ENCODE measurements around the gene NDUFS6. TPM values are rescaled to one million over a fixed set of nuclear protein-coding genes. Genes with fewer than 3 reads are reported as not detected.

NDUFS6 gene
- total and polyA plus RNA-seq, 2 of the 4 experiments (the other 2 are of a cell fraction): 10.4 to 69.0 TPM

GRCh38 chr5:1765880-1766235 lies 35.3 kb upstream of the NDUFS6 start:
- Histone ChIP-seq H2BK20ac (ENCODE audit: low read depth, low read length) (no peak overlapping the region), H4K5ac (ENCODE audit: low read depth, low read length) (no peak overlapping the region), H2AFZ (replicated peaks; ENCODE audit: low read length, poor library complexity) (no peak overlapping the region), H3K27ac (ENCODE audit: insufficient read depth, low read length) (no peak overlapping the region), H2BK15ac (ENCODE audit: low read depth, low read length) (no peak overlapping the region), H3K79me1 (ENCODE audit: low read depth in 1 of 2, low read length in 2 of 2) (no peaks in the 10 kb centered on the region), H3K4me3 (ENCODE audit: insufficient read depth, low read depth, low read length) (no peak overlapping the region), H3K4ac (ENCODE audit: low read depth, low read length) (no peak overlapping the region), H3K27me3 (ENCODE audit: control insufficient read depth, insufficient read depth, low read length) (peaks cover 5% of the 10 kb centered on the region), H3K14ac (replicated peaks; ENCODE audit: low read depth, low read length) (no peak overlapping the region), H3K9me1 (ENCODE audit: insufficient read depth, low read length) (no peaks in the 10 kb centered on the region), H2AK5ac (ENCODE audit: low read depth, low read length) (no peak overlapping the region), H2BK5ac (ENCODE audit: low read depth, low read length, poor library complexity, severe bottlenecking) (no peak overlapping the region), H4K91ac (ENCODE audit: insufficient read depth, low read depth, low read length) (no peak overlapping the region), H3K18ac (ENCODE audit: low read depth, low read length) (no peak overlapping the region), H2AK9ac (replicated peaks; ENCODE audit: low read depth, low read length, poor library complexity) (no peak overlapping the region), H4K8ac (ENCODE audit: low read depth in 2 of 2, low read length in 2 of 2) (no peak overlapping the region), H3K56ac (ENCODE audit: extremely low read depth, insufficient read depth, low read length) (no peak overlapping the region), H4K20me1 (ENCODE audit: insufficient read depth, low read length) (no peaks in the 10 kb centered on the region), H3K9ac (ENCODE audit: low read depth, low read length) (no peak overlapping the region), H3K36me3 (ENCODE audit: control insufficient read depth, insufficient read depth, low read length) (no peaks in the 10 kb centered on the region), H3K4me2 (ENCODE audit: low read depth, low read length) (no peak overlapping the region), H3K9me3 (ENCODE audit: control insufficient read depth, insufficient read depth, low read length) (no peaks in the 10 kb centered on the region), H3K4me1 (ENCODE audit: control insufficient read depth, insufficient read depth, low read length) (peaks cover 7% of the 10 kb centered on the region; the same call in 1 of the 2 replicates), H2BK120ac (ENCODE audit: low read depth, low read length) (no peak overlapping the region), H3K23ac (ENCODE audit: low read depth, low read length) (no peak overlapping the region)
- DNase-seq (no peak), ATAC-seq (ENCODE audit: low read depth) (no peak)
- intact Hi-C loops (cut with micrococcal nuclease): loop anchor here (2.0 kb wide), 1 partner anchor 35 kb away; the partner anchor contains the start of gene NDUFS6
- BruUV-seq (replicated peaks): no TSS peak
- in situ Hi-C loops (cut with MboI; ENCODE audit: low sequenced_read_pairs): no loop called here
- WGBS, 2 experiments (ENCODE audit: extremely low coverage in 2 of 2, insufficient read length in 1 of 2): 85% methylated on average over 2 of the region's 3 CpGs; no CpG with 5 or more reads in 1 of the 2 experiments
- POLR2A ChIA-PET (ENCODE audit: unreplicated experiment): no interaction called here
- no peak for TF ChIP-seq FOS (IDR thresholded peaks at IDR 0.05; ENCODE audit: low read depth, low read length)
- TF ChIP-seq USF2 (IDR thresholded peaks at IDR 0.05; ENCODE audit: low read depth, low read length): no peak
- TF ChIP-seq POLR2A (IDR thresholded peaks at IDR 0.05; ENCODE audit: low read depth, low read length): no peak
- TF ChIP-seq CTCF (conservative IDR thresholded peaks at IDR 0.05; ENCODE audit: low read depth, low read length): no peak
- TF ChIP-seq NFE2L2 (IDR thresholded peaks at IDR 0.05; ENCODE audit: low read depth, low read length): no peak
- no peak for TF ChIP-seq CEBPB (IDR thresholded peaks at IDR 0.05; ENCODE audit: low read depth, low read length)
- CTCF ChIA-PET: no interaction called here
- dilution Hi-C loops (cut with HindIII; ENCODE audit: low sequenced_read_pairs, unreplicated experiment): no loop called here

All from IMR-90 (cell line).